ENCODE measurements around the gene KCNQ1. TPM values are rescaled to one million over a fixed set of nuclear protein-coding genes. Genes with fewer than 3 reads are reported as not detected.

KCNQ1 gene
- total and polyA plus RNA-seq, 2 donors (not counting 1 experiment from before 2014, with no cell fraction given) = 21.5 to 28.8 TPM

GRCh38 chr11:2577991-2578928, 133.5 kb downstream of the KCNQ1 start:
- no peak overlapping the region for H3K4me3 Mint-ChIP-seq
- Histone ChIP-seq H3K79me2 (ENCODE audit: control insufficient read depth, insufficient read depth, low read length) (no peaks in the 10 kb centered on the region), H4K20me1 (ENCODE audit: control insufficient read depth, insufficient read depth, low read length, poor library complexity, severe bottlenecking) (no peaks in the 10 kb centered on the region), H3K4me2 (replicated peaks; ENCODE audit: low read depth, low read length, poor library complexity, severe bottlenecking) (no peak overlapping the region), H3K36me3 (replicated peaks in 1 of 2; ENCODE audit: control extremely low read depth in 1 of 2, control insufficient read depth in 1 of 2, extremely low read depth in 1 of 2, insufficient read depth in 2 of 2, low read length in 1 of 2) (peaks cover 0 to 9% of the 10 kb centered on the region in 2 experiments), H3K9me3 (ENCODE audit: control extremely low read depth in 1 of 3, control insufficient read depth in 2 of 3, insufficient read depth in 1 of 3, low read length in 2 of 3) (no peaks in the 10 kb centered on the region), H2AFZ (ENCODE audit: insufficient read depth, low read depth, low read length, poor library complexity, severe bottlenecking) (no peak overlapping the region), H3K4me1 (ENCODE audit: control insufficient read depth in 2 of 2, insufficient read depth in 2 of 2, low read length in 2 of 2) (no peaks in the 10 kb centered on the region), H3K27ac (ENCODE audit: low read length in 2 of 2) (no peak overlapping the region), H3K9ac (ENCODE audit: low read length) (no peak overlapping the region), H3K27me3 (replicated peaks in 1 of 4; ENCODE audit: control extremely low read depth in 1 of 4, control insufficient read depth in 3 of 4, insufficient read depth in 4 of 4, low read length in 3 of 4) (no peaks in the 10 kb centered on the region), H3K4me3 (ENCODE audit: control extremely low read depth in 1 of 5, extremely low read depth in 1 of 5, insufficient read depth in 1 of 5, low read depth in 2 of 5, low read length in 4 of 5) (no peak overlapping the region)
- H3K27ac Mint-ChIP-seq = no peak overlapping the region
- intact Hi-C loops (cut with micrococcal nuclease) = no loop called here
- POLR2A ChIA-PET = no interaction called here
- ATAC-seq (ENCODE audit: low read depth) (no peak), DNase-seq (no peak)
- 93% methylated on average over 22 of the region's 22 CpGs for WGBS (ENCODE audit: insufficient coverage)
- H3K4me1 Mint-ChIP-seq = no peaks in the 10 kb centered on the region
- H3K27me3 Mint-ChIP-seq = no peaks in the 10 kb centered on the region
- H3K9me3 Mint-ChIP-seq (ENCODE audit: insufficient read depth) = no peaks in the 10 kb centered on the region
- TF ChIP-seq EZH2 (IDR thresholded peaks at IDR 0.05; ENCODE audit: borderline replicate concordance, insufficient read depth, low read depth, low read length, poor library complexity, severe bottlenecking) = no peak
- no peak for TF ChIP-seq CTCF (IDR thresholded peaks at IDR 0.05)
- CTCF ChIA-PET = interaction anchor here (1.5 kb wide), 1 partner anchor 45 kb away, joined by 3 read pairs; no protein-coding TSS in a partner anchor

GRCh38 chr11:2578929-2579270, 134.1 kb downstream of the KCNQ1 start:
- ChIA-PET POLR2A (no interaction called here), CTCF (interaction anchor here (1.5 kb wide), 1 partner anchor 46 kb away, joined by 3 read pairs; no protein-coding TSS in a partner anchor)
- TF ChIP-seq CTCF (IDR thresholded peaks at IDR 0.05) (no peak), EZH2 (IDR thresholded peaks at IDR 0.05; ENCODE audit: borderline replicate concordance, insufficient read depth, low read depth, low read length, poor library complexity, severe bottlenecking) (no peak)
- Histone ChIP-seq H3K9me3 (ENCODE audit: control extremely low read depth in 1 of 3, control insufficient read depth in 2 of 3, insufficient read depth in 1 of 3, low read length in 2 of 3) (no peaks in the 10 kb centered on the region), H3K9ac (ENCODE audit: low read length) (no peak overlapping the region), H3K27ac (ENCODE audit: low read length in 2 of 2) (no peak overlapping the region), H3K27me3 (replicated peaks in 1 of 4; ENCODE audit: control extremely low read depth in 1 of 4, control insufficient read depth in 3 of 4, insufficient read depth in 4 of 4, low read length in 3 of 4) (no peaks in the 10 kb centered on the region), H3K4me2 (replicated peaks; ENCODE audit: low read depth, low read length, poor library complexity, severe bottlenecking) (no peak overlapping the region), H3K79me2 (ENCODE audit: control insufficient read depth, insufficient read depth, low read length) (no peaks in the 10 kb centered on the region), H3K4me3 (ENCODE audit: control extremely low read depth in 1 of 5, extremely low read depth in 1 of 5, insufficient read depth in 1 of 5, low read depth in 2 of 5, low read length in 4 of 5) (no peak overlapping the region), H3K4me1 (ENCODE audit: control insufficient read depth in 2 of 2, insufficient read depth in 2 of 2, low read length in 2 of 2) (no peaks in the 10 kb centered on the region), H4K20me1 (ENCODE audit: control insufficient read depth, insufficient read depth, low read length, poor library complexity, severe bottlenecking) (no peaks in the 10 kb centered on the region), H2AFZ (ENCODE audit: insufficient read depth, low read depth, low read length, poor library complexity, severe bottlenecking) (no peak overlapping the region), H3K36me3 (replicated peaks in 1 of 2; ENCODE audit: control extremely low read depth in 1 of 2, control insufficient read depth in 1 of 2, extremely low read depth in 1 of 2, insufficient read depth in 2 of 2, low read length in 1 of 2) (peaks cover 0 to 9% of the 10 kb centered on the region in 2 experiments)
- Mint-ChIP-seq H3K27me3 (no peaks in the 10 kb centered on the region), H3K4me1 (no peaks in the 10 kb centered on the region), H3K27ac (peak overlapping the region; percentile 32), H3K4me3 (no peak overlapping the region), H3K9me3 (ENCODE audit: insufficient read depth) (no peaks in the 10 kb centered on the region)
- no peak for ATAC-seq (ENCODE audit: low read depth)
- DNase-seq = no peak
- WGBS (ENCODE audit: insufficient coverage) = 85% methylated on average over 6 of the region's 7 CpGs
- intact Hi-C loops (cut with micrococcal nuclease) = no loop called here

Data from B cell (primary cell).